Trophoblast cell (in vitro differentiated cells and primary cell): ENCODE measurements around the gene PNPLA2.

Source experiments
- DNase-seq, 2 donors: peaks; one replicate each; pipeline ENCODE4 v3.0.0-alpha.2; 2016
- H2AFZ ChIP-seq: 2 replicates; pipeline ENCODE4 v1.6.1; 2013; ENCODE audit warnings: low read length, moderate library complexity, mild to moderate bottlenecking; ENCODE audit not compliant: insufficient read depth, poor library complexity
- H2AK5ac ChIP-seq: 2 replicates; pipeline ENCODE4 v1.6.1; 2013; ENCODE audit warnings: mild to moderate bottlenecking, low read length
- H2BK120ac ChIP-seq: 2 replicates; pipeline ENCODE4 v1.6.1; 2013; ENCODE audit warnings: low read length, mild to moderate bottlenecking, moderate library complexity; ENCODE audit not compliant: insufficient read depth, poor library complexity
- H2BK12ac ChIP-seq: 2 replicates; pipeline ENCODE4 v1.6.1; 2013; ENCODE audit warnings: mild to moderate bottlenecking, low read length, moderate library complexity
- H2BK5ac ChIP-seq: 2 replicates; pipeline ENCODE4 v1.6.1; 2013; ENCODE audit warnings: low read length, low read depth, moderate library complexity, mild to moderate bottlenecking; ENCODE audit not compliant: poor library complexity
- H3K14ac ChIP-seq: 2 replicates; pipeline ENCODE4 v1.6.1; 2013; ENCODE audit warnings: mild to moderate bottlenecking, low read length
- H3K18ac ChIP-seq: 2 replicates; pipeline ENCODE4 v1.6.1; 2013; ENCODE audit warnings: mild to moderate bottlenecking, low read length
- H3K23ac ChIP-seq: 2 replicates; pipeline ENCODE4 v1.6.1; 2013; ENCODE audit warnings: low read length
- H3K27ac ChIP-seq: 2 replicates; pipeline ENCODE4 v1.5.1; 2013; ENCODE audit warnings: low read depth, mild to moderate bottlenecking, inconsistent platforms, low read length, moderate library complexity
- H3K27me3 ChIP-seq: 2 replicates; pipeline ENCODE4 v1.6.1; 2013; ENCODE audit warnings: inconsistent platforms, mild to moderate bottlenecking, low read length, moderate library complexity; ENCODE audit not compliant: insufficient read depth
- H3K36me3 ChIP-seq, 2 experiments: 1 replicate in 1 of 2; 2 replicates in 1 of 2; pipeline ENCODE4 v1.6.1; 2013; ENCODE audit warnings: low read length in 2 of 2, mild to moderate bottlenecking in 2 of 2, moderate library complexity in 1 of 2; ENCODE audit not compliant: insufficient read depth in 2 of 2, control insufficient read depth in 1 of 2
- H3K4ac ChIP-seq: 2 replicates; pipeline ENCODE4 v1.6.1; 2013; ENCODE audit warnings: low read depth, mild to moderate bottlenecking, low read length, moderate library complexity
- H3K4me1 ChIP-seq, 2 experiments: 1 replicate in 1 of 2; 2 replicates in 1 of 2; pipeline ENCODE4 v1.6.1; 2013; ENCODE audit warnings: low read length in 2 of 2, mild to moderate bottlenecking in 2 of 2, moderate library complexity in 1 of 2; ENCODE audit not compliant: insufficient read depth in 2 of 2, control insufficient read depth in 1 of 2
- H3K4me2 ChIP-seq: 2 replicates; pipeline ENCODE4 v1.6.1; 2013; ENCODE audit warnings: inconsistent platforms, mild to moderate bottlenecking, low read length, moderate library complexity
- H3K4me3 ChIP-seq: 2 replicates; pipeline ENCODE4 v1.5.1; 2013; ENCODE audit warnings: mild to moderate bottlenecking, low read depth, low read length, inconsistent platforms
- H3K79me1 ChIP-seq: one replicate; pipeline ENCODE4 v1.6.1; 2013; ENCODE audit warnings: low read length
- H3K79me2 ChIP-seq: 2 replicates; pipeline ENCODE4 v1.6.1; 2013; ENCODE audit warnings: low read length, mild to moderate bottlenecking; ENCODE audit not compliant: control insufficient read depth, insufficient read depth, poor library complexity
- H3K9ac ChIP-seq: 2 replicates; pipeline ENCODE4 v1.6.1; 2013; ENCODE audit warnings: mild to moderate bottlenecking, low read length
- H3K9me3 ChIP-seq: 2 replicates; pipeline ENCODE4 v1.6.1; 2013; ENCODE audit warnings: low read depth, mild to moderate bottlenecking, control low read depth, inconsistent platforms, low read length; ENCODE audit not compliant: insufficient read depth
- H4K12ac ChIP-seq: 2 replicates; pipeline ENCODE4 v1.6.1; 2013; ENCODE audit warnings: low read depth, mild to moderate bottlenecking, low read length, moderate library complexity
- H4K8ac ChIP-seq: 2 replicates; pipeline ENCODE4 v1.6.1; 2013; ENCODE audit warnings: low read depth, mild to moderate bottlenecking, low read length, moderate library complexity
- H4K91ac ChIP-seq: one replicate; pipeline ENCODE4 v1.6.1; 2013; ENCODE audit warnings: low read depth, mild to moderate bottlenecking, low read length, moderate library complexity
- WGBS: extraction: QIAGEN DNeasy Blood & Tissue Kit; methylation state at CpG from one replicate; pipeline ENCODE4 v1.1.7; 2013; ENCODE audit warnings: missing lambda C conversion rate; ENCODE audit not compliant: insufficient read length, insufficient coverage; ENCODE audit errors: extremely low coverage; 5-methylcytosine and 5-hydroxymethylcytosine counted together

Gene PNPLA2

GRCh38 chr11:848380-848931, 29.7 kb downstream of the PNPLA2 start:
- WGBS = no CpG with 5 or more reads among the region's 14 CpGs
- Histone ChIP-seq H2AFZ (no peak overlapping the region), H3K4me3 (no peak overlapping the region), H2BK5ac (no peak overlapping the region), H2BK12ac (no peak overlapping the region), H3K36me3 (no peaks in the 10 kb centered on the region), H3K27ac (no peak overlapping the region), H3K79me2 (no peaks in the 10 kb centered on the region), H3K9me3 (no peaks in the 10 kb centered on the region), H3K14ac (no peak overlapping the region), H3K27me3 (peaks cover 14% of the 10 kb centered on the region), H3K79me1 (peaks cover 4% of the 10 kb centered on the region), H3K4ac (no peak overlapping the region), H3K4me1 (peaks cover 22 to 30% of the 10 kb centered on the region in 2 experiments), H3K18ac (no peak overlapping the region), H3K23ac (no peak overlapping the region), H2BK120ac (no peak overlapping the region), H4K8ac (no peak overlapping the region), H3K4me2 (no peak overlapping the region), H3K9ac (no peak overlapping the region), H4K91ac (no peak overlapping the region), H4K12ac (no peak overlapping the region), H2AK5ac (no peak overlapping the region)
- DNase-seq = peak in 1 of 2 donors; percentile 33

GRCh38 chr11:849104-849824, 30.6 kb downstream of the PNPLA2 start:
- Histone ChIP-seq H3K14ac (no peak overlapping the region), H2BK120ac (no peak overlapping the region), H3K4me1 (peaks cover 15 to 21% of the 10 kb centered on the region in 2 experiments), H3K18ac (no peak overlapping the region), H2BK5ac (no peak overlapping the region), H2AFZ (peak overlapping the region; percentile 1), H3K4ac (no peak overlapping the region), H3K27me3 (peaks cover 14% of the 10 kb centered on the region), H3K9ac (no peak overlapping the region), H3K23ac (no peak overlapping the region), H4K8ac (no peak overlapping the region), H3K79me2 (no peaks in the 10 kb centered on the region), H3K36me3 (no peaks in the 10 kb centered on the region), H3K4me2 (peak overlapping the region; percentile 92), H3K79me1 (no peaks in the 10 kb centered on the region), H2BK12ac (no peak overlapping the region), H2AK5ac (no peak overlapping the region), H4K91ac (no peak overlapping the region), H3K4me3 (peak overlapping the region; percentile 62), H4K12ac (no peak overlapping the region), H3K9me3 (no peaks in the 10 kb centered on the region), H3K27ac (no peak overlapping the region)
- no CpG with 5 or more reads among the region's 71 CpGs for WGBS
- peak in 1 of 2 donors; percentile 28 for DNase-seq

- no peak overlapping the region for H2AK5ac ChIP-seq
- no peaks in the 10 kb centered on the region for H3K79me2 ChIP-seq
- no peak overlapping the region for H3K18ac ChIP-seq
- no peak overlapping the region for H2BK5ac ChIP-seq
- H3K79me1 ChIP-seq = no peaks in the 10 kb centered on the region
- H4K8ac ChIP-seq = no peak overlapping the region
- no peak overlapping the region for H3K9ac ChIP-seq
- H3K27ac ChIP-seq = no peak overlapping the region
- H2BK120ac ChIP-seq = no peak overlapping the region
- WGBS = no CpG with 5 or more reads among the region's 97 CpGs
- H2BK12ac ChIP-seq = no peak overlapping the region
- H4K12ac ChIP-seq = no peak overlapping the region
- DNase-seq = peak in 1 of 2 donors; percentile 30
- H3K23ac ChIP-seq = no peak overlapping the region
- peaks cover 11 to 15% of the 10 kb centered on the region in 2 experiments for H3K4me1 ChIP-seq
- H3K4me3 ChIP-seq = peak overlapping the region; percentile 64
- H2AFZ ChIP-seq = peak overlapping the region; percentile 12
- no peak overlapping the region for H3K4ac ChIP-seq
- H3K27me3 ChIP-seq = peaks cover 14% of the 10 kb centered on the region
- H3K9me3 ChIP-seq = no peaks in the 10 kb centered on the region
- H3K14ac ChIP-seq = no peak overlapping the region
- H3K4me2 ChIP-seq = peak overlapping the region; percentile 92
- H3K36me3 ChIP-seq = no peaks in the 10 kb centered on the region
- H4K91ac ChIP-seq = no peak overlapping the region
Observed at GRCh38 chr11:849951-850774, 31.4 kb downstream of the PNPLA2 start.

- no peaks in the 10 kb centered on the region for H3K79me2 ChIP-seq
Observed at GRCh38 chr11:850775-851763, 32.4 kb downstream of the PNPLA2 start.

More at GRCh38 chr11:850775-851763, 32.4 kb downstream of the PNPLA2 start:
- no peak overlapping the region for H3K4ac ChIP-seq
- no peak overlapping the region for H2BK12ac ChIP-seq
- no peak overlapping the region for H4K8ac ChIP-seq
- H3K4me3 ChIP-seq = no peak overlapping the region
- no peak overlapping the region for H2AK5ac ChIP-seq
- H3K9me3 ChIP-seq = no peaks in the 10 kb centered on the region
- H3K4me1 ChIP-seq = peaks cover 10 to 14% of the 10 kb centered on the region in 2 experiments
- H2AFZ ChIP-seq = no peak overlapping the region
- H3K36me3 ChIP-seq = no peaks in the 10 kb centered on the region
- no peak overlapping the region for H3K27ac ChIP-seq
- DNase-seq = no peak
- no peak overlapping the region for H3K14ac ChIP-seq
- no peak overlapping the region for H3K9ac ChIP-seq
- H4K91ac ChIP-seq = no peak overlapping the region
- H3K23ac ChIP-seq = no peak overlapping the region
- H3K27me3 ChIP-seq = peaks cover 14% of the 10 kb centered on the region
- WGBS = no CpG with 5 or more reads among the region's 28 CpGs
- no peaks in the 10 kb centered on the region for H3K79me1 ChIP-seq
- H2BK120ac ChIP-seq = no peak overlapping the region
- H3K4me2 ChIP-seq = peak overlapping the region; percentile 92
- H2BK5ac ChIP-seq = no peak overlapping the region
- no peak overlapping the region for H4K12ac ChIP-seq
- H3K18ac ChIP-seq = no peak overlapping the region
